Endothelial cell of umbilical vein (primary cell): Measurements from ENCODE around the gene ARG2. TPM values are rescaled to one million over a fixed set of nuclear protein-coding genes. Genes with fewer than 3 reads are reported as not detected.

Experiments used
- BruUV-seq: library from RNA; stranded (reverse); fragments of 400-500 nt; replicated peaks from 2 replicates; lab custom pipeline; 2021; lab: Mats Ljungman, UMichigan
- CTCF ChIA-PET: fragments of 300-600, 350-600 bp; sonication (Branson Sonifier 250); formaldehyde crosslinking; loops from one replicate; lab custom pipeline; 2021; ENCODE audit warnings: antibody characterized with exemption, inconsistent platforms; lab: Charles Lee
- POLR2A ChIA-PET: fragments of 300-600, 350-600 bp; sonication (Branson Sonifier 250); formaldehyde crosslinking; loops from one replicate; lab custom pipeline; 2021; ENCODE audit warnings: antibody characterized with exemption, inconsistent platforms; lab: Charles Lee
- DNase-seq: peaks from one replicate; pipeline ENCODE4 v3.0.0-alpha.2; 2011; ENCODE audit warnings: low read depth, low spot score
- FAIRE-seq: peaks from 2 replicates; lab custom pipeline; 2011; peaks lifted over from hg19 to GRCh38; lab: Jason Lieb, UNC
- H2AFZ ChIP-seq: 2 replicates; pipeline ENCODE4 v1.6.0; 2012; ENCODE audit warnings: low read depth, low read length, control low read depth, inconsistent platforms
- H3K27ac ChIP-seq: 2 replicates; pipeline ENCODE4 v1.5.1; 2011; ENCODE audit warnings: low read depth, mild to moderate bottlenecking, control low read depth, low read length, moderate library complexity; ENCODE audit not compliant: insufficient read depth
- H3K27me3 ChIP-seq, 2 experiments: 2 replicates each; pipeline versions ENCODE4 v1.6.0 to v1.6.1; 2011; ENCODE audit warnings: low read length in 2 of 2, mixed read lengths in 1 of 2; ENCODE audit not compliant: control insufficient read depth in 2 of 2, insufficient read depth in 2 of 2
- H3K36me3 ChIP-seq, 2 experiments: 2 replicates in 1 of 2; 3 replicates in 1 of 2; pipeline ENCODE4 v1.5.1; 2011; ENCODE audit warnings: low read length in 2 of 2, mild to moderate bottlenecking in 1 of 2, moderate library complexity in 1 of 2; ENCODE audit not compliant: control insufficient read depth in 2 of 2, insufficient read depth in 2 of 2; ENCODE audit errors: extremely low read depth in 1 of 2
- H3K4me1 ChIP-seq: 3 replicates; pipeline ENCODE4 v1.5.1; 2011; ENCODE audit warnings: mild to moderate bottlenecking, low read length; ENCODE audit not compliant: control insufficient read depth, insufficient read depth; ENCODE audit errors: extremely low read depth
- H3K4me2 ChIP-seq: 2 replicates; pipeline ENCODE4 v1.6.1; 2011; ENCODE audit warnings: low read length, control low read depth, mixed read lengths; ENCODE audit not compliant: insufficient read depth
- H3K4me3 ChIP-seq, 3 experiments: fragments of 200-600 bp in 1 of 3; sonication (generic), shearing (Covaris generic) in 1 of 3; replicated peaks in 1 of 3; 2 replicates each; pipeline ENCODE4 v1.5.1; 2011 to 2016; ENCODE audit warnings: control low read depth in 3 of 3, low read length in 3 of 3, mild to moderate bottlenecking in 2 of 3, inconsistent platforms in 1 of 3, low read depth in 1 of 3, moderate library complexity in 1 of 3; ENCODE audit not compliant: insufficient read depth in 1 of 3
- H3K79me2 ChIP-seq: 2 replicates; pipeline ENCODE4 v1.6.0; 2012; ENCODE audit warnings: low read length, inconsistent platforms; ENCODE audit not compliant: control insufficient read depth, insufficient read depth
- H3K9ac ChIP-seq: replicated peaks from 2 replicates; pipeline ENCODE3; 2011; ENCODE audit warnings: low read length, control low read depth; ENCODE audit not compliant: insufficient read depth; ENCODE audit errors: extremely low read depth
- H3K9me1 ChIP-seq: replicated peaks from 3 replicates; pipeline ENCODE4 v1.6.0; 2011; ENCODE audit warnings: mild to moderate bottlenecking, low read length; ENCODE audit not compliant: control insufficient read depth, insufficient read depth; ENCODE audit errors: extremely low read depth
- H3K9me3 ChIP-seq: replicated peaks from 2 replicates; pipeline ENCODE4 v1.5.1; 2012; ENCODE audit warnings: low read length, inconsistent platforms; ENCODE audit not compliant: control insufficient read depth, insufficient read depth
- H4K20me1 ChIP-seq: replicated peaks from 2 replicates; pipeline ENCODE3; 2011; ENCODE audit warnings: mild to moderate bottlenecking, low read length; ENCODE audit not compliant: control insufficient read depth, insufficient read depth; ENCODE audit errors: extremely low read depth
- EZH2 ChIP-seq: IDR thresholded peaks from 2 replicates; pipeline ENCODE4 v1.6.1; 2012; ENCODE audit warnings: borderline replicate concordance, low read depth, mild to moderate bottlenecking, moderate library complexity, low read length, inconsistent platforms; ENCODE audit not compliant: severe bottlenecking
- FOS ChIP-seq: IDR thresholded peaks from 2 replicates; pipeline ENCODE4 v1.6.1; 2011; ENCODE audit warnings: mild to moderate bottlenecking, low read length, moderate library complexity, borderline replicate concordance; ENCODE audit not compliant: insufficient read depth
- GATA2 ChIP-seq: IDR thresholded peaks from 2 replicates; pipeline ENCODE4 v1.7.0; 2011; ENCODE audit warnings: low read depth, mild to moderate bottlenecking, moderate library complexity, mixed read lengths, low read length; ENCODE audit not compliant: insufficient read length, insufficient read depth
- JUN ChIP-seq: IDR thresholded peaks from 2 replicates; pipeline ENCODE4 v1.6.1; 2011; ENCODE audit warnings: borderline replicate concordance, low read depth; ENCODE audit not compliant: insufficient read length, insufficient read depth
- MYC ChIP-seq: IDR thresholded peaks from one replicate; pipeline ENCODE4 v1.6.1; 2011; ENCODE audit warnings: mild to moderate bottlenecking, low read depth, low read length
- POLR2A ChIP-seq: IDR thresholded peaks from 2 replicates; pipeline ENCODE4 v1.6.1; 2012; ENCODE audit warnings: low read depth, mild to moderate bottlenecking, control low read depth, low read length
- POLR2AphosphoS5 ChIP-seq: IDR thresholded peaks from 2 replicates; pipeline ENCODE4 v1.6.1; 2012; ENCODE audit warnings: low read depth, mild to moderate bottlenecking, control low read depth, low read length, moderate library complexity; ENCODE audit not compliant: insufficient read depth
- dilution Hi-C: fragments of 300-500 bp; cut with MboI; formaldehyde crosslinking; loops from one replicate; pipeline ENCODE4 v1.15.0; 2019; ENCODE audit warnings: low sequenced_read_pairs; ENCODE audit not compliant: extremely low pct_ligation_motif_present
- intact Hi-C: fragments of 100-400 bp; cut with micrococcal nuclease; formaldehyde crosslinking; loops from one replicate; pipeline ENCODE4 v1.10.0; 2022
- polyA plus RNA-seq, 4 experiments: library from polyadenylated mRNA; depleted of rRNA in 3 of 4; stranded (reverse) in 3 of 4; unstranded in 1 of 4; fragments of >200 nt; gene quantifications; 2 replicates each; pipeline versions ENCODE4 v1.2.1 to v1.2.3, GENCODE V29; 2011 to 2012; ENCODE audit warnings: missing spikeins in 1 of 4
- total RNA-seq: library from RNA; stranded (reverse); gene quantifications from 2 replicates; pipeline ENCODE4 v1.2.3, GENCODE V29; 2021
- TF ChIP-seq, protein P1 (sequence below), 2 donors: IDR thresholded peaks; 1 replicate in 1 of 2; 2 replicates in 1 of 2; pipeline ENCODE4 v1.5.1; 2011; ENCODE audit warnings: low read length in 2 of 2, mild to moderate bottlenecking in 2 of 2, moderate library complexity in 2 of 2, control low read depth in 1 of 2, inconsistent platforms in 1 of 2, low read depth in 1 of 2; ENCODE audit not compliant: insufficient read depth in 1 of 2; ENCODE audit errors: extremely low read depth in 1 of 2
- TF ChIP-seq, protein P2 (sequence below): IDR thresholded peaks from 2 replicates; pipeline ENCODE4 v1.6.1; 2011; ENCODE audit not compliant: insufficient read depth, insufficient read length

The ARG2 gene
- total and polyA plus RNA-seq, 2 donors (not counting 3 experiments of a cell fraction or from before 2014, with no cell fraction given), result 16.6 to 22.5 TPM

DNA sequence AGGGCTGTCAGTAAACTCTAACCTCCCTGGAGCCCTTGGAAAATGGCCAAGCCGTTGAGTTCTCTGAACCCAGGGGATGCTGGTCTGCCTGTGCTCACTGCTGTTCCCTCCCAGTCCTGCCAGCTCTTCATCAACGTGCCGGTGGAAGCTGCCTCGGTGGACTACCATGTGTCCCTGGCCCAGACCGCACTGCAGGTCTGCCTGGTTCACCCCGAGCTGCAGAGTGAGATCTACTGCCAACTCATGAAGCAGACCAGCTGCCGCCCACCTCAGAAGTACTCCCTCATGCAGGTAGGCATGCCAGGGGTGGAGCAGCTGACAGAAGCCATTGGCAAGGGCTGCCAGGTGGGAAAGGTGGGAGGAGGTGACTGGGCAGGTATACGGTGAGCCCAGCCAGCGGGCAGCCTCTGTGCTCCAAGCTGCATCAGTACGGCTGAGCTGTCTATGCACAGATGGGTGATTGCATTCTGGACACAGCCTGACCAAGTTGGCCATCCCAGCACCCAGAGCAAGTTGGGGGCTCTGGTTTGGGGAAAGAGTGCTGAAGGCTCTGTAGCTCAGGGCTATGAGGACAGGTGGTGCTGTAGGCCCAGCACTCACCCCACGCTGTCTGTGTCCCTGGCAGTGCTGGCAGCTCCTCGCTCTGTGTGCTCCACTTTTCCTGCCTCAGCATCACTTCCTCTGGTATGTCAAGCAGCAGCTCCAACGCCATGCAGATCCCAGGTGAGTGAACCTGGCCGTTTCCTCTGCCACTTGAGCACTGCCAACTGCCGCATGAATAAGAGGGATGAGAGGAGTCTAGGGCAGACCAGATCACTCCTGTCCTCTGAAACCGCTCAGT is 41.6 kb upstream of the ARG2 start:
- no peaks in the 10 kb centered on the region for H3K9me1 ChIP-seq
- no peak for TF ChIP-seq POLR2A
- no peak for TF ChIP-seq GATA2
- no peak for TF ChIP-seq FOS
- TF ChIP-seq POLR2AphosphoS5, result no peak
- no peak for TF ChIP-seq EZH2
- no peak for TF ChIP-seq MYC
- no peak for TF ChIP-seq JUN
- TF ChIP-seq, protein P1, sequence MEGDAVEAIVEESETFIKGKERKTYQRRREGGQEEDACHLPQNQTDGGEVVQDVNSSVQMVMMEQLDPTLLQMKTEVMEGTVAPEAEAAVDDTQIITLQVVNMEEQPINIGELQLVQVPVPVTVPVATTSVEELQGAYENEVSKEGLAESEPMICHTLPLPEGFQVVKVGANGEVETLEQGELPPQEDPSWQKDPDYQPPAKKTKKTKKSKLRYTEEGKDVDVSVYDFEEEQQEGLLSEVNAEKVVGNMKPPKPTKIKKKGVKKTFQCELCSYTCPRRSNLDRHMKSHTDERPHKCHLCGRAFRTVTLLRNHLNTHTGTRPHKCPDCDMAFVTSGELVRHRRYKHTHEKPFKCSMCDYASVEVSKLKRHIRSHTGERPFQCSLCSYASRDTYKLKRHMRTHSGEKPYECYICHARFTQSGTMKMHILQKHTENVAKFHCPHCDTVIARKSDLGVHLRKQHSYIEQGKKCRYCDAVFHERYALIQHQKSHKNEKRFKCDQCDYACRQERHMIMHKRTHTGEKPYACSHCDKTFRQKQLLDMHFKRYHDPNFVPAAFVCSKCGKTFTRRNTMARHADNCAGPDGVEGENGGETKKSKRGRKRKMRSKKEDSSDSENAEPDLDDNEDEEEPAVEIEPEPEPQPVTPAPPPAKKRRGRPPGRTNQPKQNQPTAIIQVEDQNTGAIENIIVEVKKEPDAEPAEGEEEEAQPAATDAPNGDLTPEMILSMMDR (IDR thresholded peaks at IDR 0.05; ENCODE audit: extremely low read depth in 1 of 2, insufficient read depth in 1 of 2, low read depth in 1 of 2, low read length in 2 of 2), result no peak
- TF ChIP-seq, protein P2, sequence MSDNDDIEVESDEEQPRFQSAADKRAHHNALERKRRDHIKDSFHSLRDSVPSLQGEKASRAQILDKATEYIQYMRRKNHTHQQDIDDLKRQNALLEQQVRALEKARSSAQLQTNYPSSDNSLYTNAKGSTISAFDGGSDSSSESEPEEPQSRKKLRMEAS, result no peak
- H3K9me3 ChIP-seq, result no peaks in the 10 kb centered on the region
- ChIA-PET CTCF (interaction anchor here (1.1 to 13.7 kb wide), 7 partner anchors 7 to 151 kb away, joined by 3 to 394 read pairs (median 33); partner anchors contain the start of gene RDH12), POLR2A (no interaction called here)
- DNase-seq, result no peak
- H2AFZ ChIP-seq, result no peak overlapping the region
- no peak overlapping the region for H3K4me2 ChIP-seq
- dilution Hi-C loops (no loop called here), intact Hi-C loops (no loop called here)
- H3K4me1 ChIP-seq, result no peaks in the 10 kb centered on the region
- no peak overlapping the region for H3K27ac ChIP-seq
- no peaks in the 10 kb centered on the region for H3K36me3 ChIP-seq
- no peaks in the 10 kb centered on the region for H3K79me2 ChIP-seq
- BruUV-seq, result no TSS peak
- FAIRE-seq, result no peak
- peaks cover 0 to 3% of the 10 kb centered on the region in 2 experiments for H3K27me3 ChIP-seq
- H3K9ac ChIP-seq, result no peak overlapping the region
- H4K20me1 ChIP-seq, result no peaks in the 10 kb centered on the region
- H3K4me3 ChIP-seq, result no peak overlapping the region
